Brain microvascular endothelial cell (primary cell): ENCODE results near the gene SH3BGR.
"Not testable (repeated sequence)": the region's sequence is repeated elsewhere in the genome, so short reads cannot be mapped to it uniquely, and the experiment has no call there.

Experiments used
- DNase-seq: peaks from one replicate; pipeline ENCODE4 v3.0.0-alpha.2; 2020
- H3K27ac ChIP-seq: fragments of 250-450 bp; sonication (Bioruptor Pico); 2 replicates; pipeline ENCODE4 v1.5.1; 2020; ENCODE audit warnings: mild to moderate bottlenecking, moderate library complexity
- H3K27me3 ChIP-seq: fragments of 250-450 bp; sonication (Bioruptor Pico); replicated peaks from 2 replicates; pipeline ENCODE4 v1.5.1; 2020; ENCODE audit warnings: mild to moderate bottlenecking
- H3K36me3 ChIP-seq: fragments of 250-450 bp; sonication (Bioruptor Pico); replicated peaks from 2 replicates; pipeline ENCODE4 v1.5.1; 2020; ENCODE audit warnings: mild to moderate bottlenecking
- H3K4me3 ChIP-seq: 2 replicates; pipeline ENCODE4 v1.5.1; 2011; ENCODE audit warnings: low read depth, mild to moderate bottlenecking, control low read depth, low read length, moderate library complexity
- CTCF ChIP-seq: IDR thresholded peaks from 2 replicates; pipeline ENCODE4 v1.5.1; 2011; ENCODE audit warnings: low read depth, mild to moderate bottlenecking, moderate library complexity, low read length, control low read depth, inconsistent platforms; ENCODE audit errors: missing control alignments
- in situ Hi-C: cut with HindIII; loops from 2 replicates; pipeline ENCODE4 v1.10.0; 2017; ENCODE audit warnings: low sequenced_read_pairs, low pct_ligation_motif_present

SH3BGR gene

GRCh38 chr21:39451332-39452206, at the start of gene SH3BGR:
TSS of gene SH3BGR (plus strand) at chr21:39451970. CDS start at chr21:39452097, 127 bp downstream.
- Histone ChIP-seq H3K4me3 (no peak within 1 kb of the TSS), H3K27ac (no peak within 1 kb of the TSS), H3K36me3 (no peaks in the 10 kb centered on the region), H3K27me3 (no peaks in the 10 kb centered on the region)
- in situ Hi-C loops, result no loop called here
- DNase-seq, result no peak
- TF ChIP-seq CTCF, result no peak

- Histone ChIP-seq H3K4me3 (no peak overlapping the region), H3K27me3 (no peaks in the 10 kb centered on the region), H3K27ac (no peak overlapping the region), H3K36me3 (no peaks in the 10 kb centered on the region)
- in situ Hi-C loops, result no loop called here
- DNase-seq, result no peak
- no peak for TF ChIP-seq CTCF
Measured at GRCh38 chr21:39406065-39406464, 45.7 kb upstream of the SH3BGR start.

- DNase-seq, in situ Hi-C loops, H3K36me3 ChIP-seq, H3K27me3 ChIP-seq, H3K27ac ChIP-seq, H3K4me3 ChIP-seq: not testable (repeated sequence)
Measured at GRCh38 chr21:39419204-39419603, 32.6 kb upstream of the SH3BGR start.

- H3K27ac ChIP-seq, result no peak overlapping the region
- H3K36me3 ChIP-seq, result no peaks in the 10 kb centered on the region
- TF ChIP-seq CTCF, result no peak
- no peak for DNase-seq
- H3K4me3 ChIP-seq, result no peak overlapping the region
- in situ Hi-C loops, result no loop called here
- no peaks in the 10 kb centered on the region for H3K27me3 ChIP-seq
Measured at GRCh38 chr21:39422527-39423241, 29.1 kb upstream of the SH3BGR start.

GRCh38 chr21:39429445-39429844, 22.3 kb upstream of the SH3BGR start:
- no peaks in the 10 kb centered on the region for H3K27me3 ChIP-seq
- H3K4me3 ChIP-seq, result no peak overlapping the region
- no peak for TF ChIP-seq CTCF
- H3K27ac ChIP-seq, result no peak overlapping the region
- in situ Hi-C loops, result no loop called here
- no peak for DNase-seq
- H3K36me3 ChIP-seq, result no peaks in the 10 kb centered on the region

GRCh38 chr21:39430016-39430415, 21.8 kb upstream of the SH3BGR start:
- Histone ChIP-seq H3K27me3 (no peaks in the 10 kb centered on the region), H3K27ac (no peak overlapping the region), H3K4me3 (no peak overlapping the region), H3K36me3 (no peaks in the 10 kb centered on the region)
- no peak for TF ChIP-seq CTCF
- no peak for DNase-seq
- in situ Hi-C loops, result no loop called here
